ENCODE data around the gene DDX10.

Gene DDX10

DNA sequence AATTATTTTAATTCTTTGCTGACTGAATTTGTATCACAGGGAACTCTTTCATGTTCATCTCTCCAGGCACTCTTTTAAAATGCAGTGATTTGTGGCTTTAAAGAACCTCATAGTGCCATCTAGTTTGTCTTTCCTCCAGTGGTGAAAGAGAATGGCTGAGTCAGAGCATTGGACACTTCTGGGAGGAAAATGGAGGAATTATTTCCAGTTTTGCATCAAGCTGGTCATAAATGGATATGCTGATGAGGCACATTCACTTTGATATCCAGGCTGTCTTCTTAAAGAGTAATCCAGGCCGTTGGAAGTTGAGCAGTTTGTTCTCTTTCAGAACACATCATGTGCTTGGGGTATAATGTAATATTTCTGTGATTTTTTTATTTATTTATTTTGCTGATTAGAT lies 273.7 kb downstream of the DDX10 start:
- no peak for DNase-seq (ENCODE audit: low read depth)

DNA sequence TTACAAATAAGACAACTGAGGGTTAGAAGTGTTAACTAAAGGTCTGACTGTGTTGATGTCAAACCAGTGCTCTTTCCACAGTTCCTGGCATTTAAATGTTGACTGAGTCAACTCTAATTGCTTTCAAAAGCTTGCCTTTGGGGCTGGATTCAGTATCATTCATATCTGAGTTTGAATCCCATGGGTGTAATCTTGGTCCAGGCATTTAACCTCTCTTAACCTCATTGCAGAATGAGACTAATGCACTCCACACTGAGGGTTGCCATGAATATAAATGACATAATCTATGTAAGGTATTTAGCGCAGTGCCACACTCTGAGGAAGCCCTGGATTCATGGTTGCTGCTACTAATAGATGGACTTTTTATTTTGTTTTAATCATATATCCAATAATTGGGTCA lies 274.3 kb downstream of the DDX10 start:
- DNase-seq (ENCODE audit: low read depth): no peak
- no peak for TF ChIP-seq POLR2A (IDR thresholded peaks at IDR 0.05; ENCODE audit: extremely low read depth, insufficient read length)
- TF ChIP-seq, protein P1, sequence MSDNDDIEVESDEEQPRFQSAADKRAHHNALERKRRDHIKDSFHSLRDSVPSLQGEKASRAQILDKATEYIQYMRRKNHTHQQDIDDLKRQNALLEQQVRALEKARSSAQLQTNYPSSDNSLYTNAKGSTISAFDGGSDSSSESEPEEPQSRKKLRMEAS (IDR thresholded peaks at IDR 0.05; ENCODE audit: low read depth, low read length): no peak
- no peak overlapping the region for H3K4me3 ChIP-seq (ENCODE audit: low read depth, low read length)

More for the DNA sequence above, 273.7 kb downstream of the DDX10 start:
- TF ChIP-seq, protein P2, sequence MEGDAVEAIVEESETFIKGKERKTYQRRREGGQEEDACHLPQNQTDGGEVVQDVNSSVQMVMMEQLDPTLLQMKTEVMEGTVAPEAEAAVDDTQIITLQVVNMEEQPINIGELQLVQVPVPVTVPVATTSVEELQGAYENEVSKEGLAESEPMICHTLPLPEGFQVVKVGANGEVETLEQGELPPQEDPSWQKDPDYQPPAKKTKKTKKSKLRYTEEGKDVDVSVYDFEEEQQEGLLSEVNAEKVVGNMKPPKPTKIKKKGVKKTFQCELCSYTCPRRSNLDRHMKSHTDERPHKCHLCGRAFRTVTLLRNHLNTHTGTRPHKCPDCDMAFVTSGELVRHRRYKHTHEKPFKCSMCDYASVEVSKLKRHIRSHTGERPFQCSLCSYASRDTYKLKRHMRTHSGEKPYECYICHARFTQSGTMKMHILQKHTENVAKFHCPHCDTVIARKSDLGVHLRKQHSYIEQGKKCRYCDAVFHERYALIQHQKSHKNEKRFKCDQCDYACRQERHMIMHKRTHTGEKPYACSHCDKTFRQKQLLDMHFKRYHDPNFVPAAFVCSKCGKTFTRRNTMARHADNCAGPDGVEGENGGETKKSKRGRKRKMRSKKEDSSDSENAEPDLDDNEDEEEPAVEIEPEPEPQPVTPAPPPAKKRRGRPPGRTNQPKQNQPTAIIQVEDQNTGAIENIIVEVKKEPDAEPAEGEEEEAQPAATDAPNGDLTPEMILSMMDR (IDR thresholded peaks at IDR 0.05; ENCODE audit: low read depth, low read length): no peak
- TF ChIP-seq POLR2A (IDR thresholded peaks at IDR 0.05; ENCODE audit: extremely low read depth, insufficient read length): no peak
- no peak overlapping the region for H3K4me3 ChIP-seq (ENCODE audit: low read depth, low read length)

DNA sequence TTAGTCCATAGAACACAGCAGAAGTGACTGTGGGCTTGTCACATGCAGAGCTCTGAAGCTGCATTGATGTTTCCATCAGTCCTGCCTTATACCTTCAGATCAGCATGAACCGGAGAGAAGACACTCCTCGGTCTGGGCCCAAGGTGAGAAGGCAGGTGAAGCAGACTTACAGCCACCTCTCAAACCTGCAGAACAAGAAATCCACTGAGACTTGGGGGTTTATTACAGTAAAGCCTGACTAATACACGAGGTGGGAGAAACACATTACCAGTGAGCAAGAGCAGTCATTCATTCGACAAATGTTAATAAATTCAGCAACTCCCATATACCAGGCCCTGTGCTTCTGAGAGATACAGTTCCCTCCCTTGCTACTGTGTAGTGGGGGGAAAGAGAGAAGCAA lies 279.0 kb downstream of the DDX10 start:
- no peak overlapping the region for H3K4me3 ChIP-seq (ENCODE audit: low read depth, low read length)
- no peak for DNase-seq (ENCODE audit: low read depth)
- TF ChIP-seq POLR2A (IDR thresholded peaks at IDR 0.05; ENCODE audit: extremely low read depth, insufficient read length) (no peak), MYC (IDR thresholded peaks at IDR 0.05; ENCODE audit: low read depth, low read length) (no peak)
- TF ChIP-seq, protein P2 (IDR thresholded peaks at IDR 0.05; ENCODE audit: low read depth, low read length): no peak
- TF ChIP-seq, protein P1 (IDR thresholded peaks at IDR 0.05; ENCODE audit: low read depth, low read length): no peak

DNA sequence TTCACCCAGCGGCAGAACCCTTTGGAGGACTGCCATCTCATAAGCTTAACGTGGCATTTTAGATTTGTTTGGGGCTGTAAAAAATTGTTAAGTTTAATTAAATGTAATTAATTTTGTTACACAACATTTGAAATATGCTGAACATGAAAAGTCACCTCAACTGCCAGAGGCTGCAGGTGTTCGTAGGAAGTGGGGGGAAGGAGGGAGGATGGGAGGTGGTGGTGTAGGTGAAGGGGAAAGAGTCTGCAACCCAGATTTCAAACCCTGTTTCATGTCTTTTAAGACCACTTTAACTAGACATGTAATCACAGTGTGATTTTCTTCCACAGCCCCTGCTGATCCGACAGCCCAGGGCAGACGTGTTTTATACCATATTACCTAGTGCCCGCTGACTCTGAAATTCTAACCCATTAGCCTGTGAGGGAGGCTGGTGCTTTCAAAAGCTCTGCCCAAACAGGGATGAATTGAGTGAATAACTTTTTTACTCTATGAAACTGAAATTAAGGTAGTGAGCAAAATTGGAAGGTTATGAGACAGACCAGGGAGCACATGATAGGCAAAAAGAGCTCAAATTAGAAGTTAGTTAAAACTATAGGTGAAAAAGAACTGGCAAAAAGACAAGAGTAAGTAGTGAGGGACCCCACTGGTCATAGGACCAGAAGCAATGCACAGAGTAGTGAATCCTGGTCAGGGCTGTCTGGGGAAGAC lies 279.8 kb downstream of the DDX10 start:
- H3K4me3 ChIP-seq (ENCODE audit: low read depth, low read length): no peak overlapping the region
- TF ChIP-seq, protein P2 (IDR thresholded peaks at IDR 0.05; ENCODE audit: low read depth, low read length): no peak
- no peak for TF ChIP-seq MYC (IDR thresholded peaks at IDR 0.05; ENCODE audit: low read depth, low read length)
- TF ChIP-seq, protein P1 (IDR thresholded peaks at IDR 0.05; ENCODE audit: low read depth, low read length): no peak
- no peak for TF ChIP-seq POLR2A (IDR thresholded peaks at IDR 0.05; ENCODE audit: extremely low read depth, insufficient read length)
- no peak for DNase-seq (ENCODE audit: low read depth)

DNA sequence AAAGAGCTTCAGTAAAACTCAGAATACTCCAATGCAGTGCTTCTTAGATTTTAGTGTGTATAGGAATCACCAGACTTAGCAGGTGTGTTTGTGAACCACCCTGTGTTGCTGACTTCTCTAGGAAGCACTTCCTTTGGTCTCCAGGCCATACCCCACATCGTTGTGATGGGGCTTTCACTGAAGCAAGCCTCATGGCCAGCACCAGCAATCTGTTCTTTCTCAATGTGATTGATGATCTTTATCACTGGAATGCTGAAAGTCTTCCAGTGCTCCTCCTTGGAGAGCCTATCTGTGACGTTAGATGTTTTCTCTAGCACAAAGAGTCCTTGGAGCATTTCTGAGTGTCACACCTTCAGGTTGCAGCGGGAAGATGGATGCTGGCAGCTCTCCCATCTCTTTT lies 280.5 kb downstream of the DDX10 start:
- TF ChIP-seq MYC (IDR thresholded peaks at IDR 0.05; ENCODE audit: low read depth, low read length) (no peak), POLR2A (IDR thresholded peaks at IDR 0.05; ENCODE audit: extremely low read depth, insufficient read length) (no peak)
- TF ChIP-seq, protein P2 (IDR thresholded peaks at IDR 0.05; ENCODE audit: low read depth, low read length): no peak
- TF ChIP-seq, protein P1 (IDR thresholded peaks at IDR 0.05; ENCODE audit: low read depth, low read length): no peak
- H3K4me3 ChIP-seq (ENCODE audit: low read depth, low read length): no peak overlapping the region
- no peak for DNase-seq (ENCODE audit: low read depth)

DNA sequence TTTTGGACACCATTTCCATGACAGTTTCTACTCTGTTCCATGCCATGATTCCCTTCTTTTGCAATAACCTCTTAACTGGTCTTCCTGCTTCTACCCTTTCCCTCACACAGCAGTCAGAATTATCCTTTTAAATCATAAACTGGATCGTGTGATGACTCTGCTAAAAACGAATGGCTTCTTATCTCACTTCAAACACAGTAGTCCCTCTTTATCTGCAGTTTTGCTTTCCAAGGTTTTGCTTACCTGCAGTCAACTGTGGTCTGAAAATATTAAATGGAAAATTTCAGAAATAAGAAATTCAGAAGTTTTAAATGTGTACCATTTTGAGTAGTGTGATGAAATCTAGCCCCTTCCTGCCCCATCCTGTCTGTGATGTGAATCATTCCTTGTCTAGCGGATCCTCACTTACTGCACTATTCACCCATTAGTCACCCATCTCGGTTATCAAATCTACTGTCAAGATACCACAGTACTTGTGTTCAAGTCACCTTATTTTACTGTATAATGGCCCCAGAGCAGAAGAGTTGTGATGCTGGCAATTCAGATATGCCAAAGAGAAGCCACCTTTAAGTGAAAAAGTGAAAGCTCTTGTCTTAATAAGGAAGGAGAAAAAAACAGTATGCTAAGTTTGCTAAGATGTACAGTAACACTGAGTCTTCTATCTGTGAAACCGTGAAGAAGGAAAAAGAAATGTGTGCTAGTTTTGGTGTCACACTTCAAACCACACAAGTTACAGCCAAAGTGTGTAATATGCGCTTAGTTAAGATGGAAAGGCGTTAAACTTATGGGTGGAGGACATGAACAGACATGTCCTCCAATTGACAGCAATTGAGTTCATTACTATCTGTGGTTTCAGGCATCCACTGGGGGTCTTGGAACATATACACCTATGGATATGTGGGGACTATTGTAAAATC lies 283.0 kb downstream of the DDX10 start:
- peak; percentile 19 for DNase-seq (ENCODE audit: low read depth)
- TF ChIP-seq, protein P2 (IDR thresholded peaks at IDR 0.05; ENCODE audit: low read depth, low read length): no peak
- no peak for TF ChIP-seq MYC (IDR thresholded peaks at IDR 0.05; ENCODE audit: low read depth, low read length)
- TF ChIP-seq POLR2A (IDR thresholded peaks at IDR 0.05; ENCODE audit: extremely low read depth, insufficient read length): no peak
- TF ChIP-seq, protein P1 (IDR thresholded peaks at IDR 0.05; ENCODE audit: low read depth, low read length): no peak

More for the DNA sequence above, 283.0 kb downstream of the DDX10 start:
- H3K4me3 ChIP-seq (ENCODE audit: low read depth, low read length): no peak overlapping the region

Measured in NB4 (cell line).